ENCODE results near the gene FAM83C. TPM values are rescaled to one million over a fixed set of nuclear protein-coding genes. Genes with fewer than 3 reads are reported as not detected.

Gene FAM83C
- total and polyA plus RNA-seq, 8 donors = 6.5 TPM; not detected in 7

DNA sequence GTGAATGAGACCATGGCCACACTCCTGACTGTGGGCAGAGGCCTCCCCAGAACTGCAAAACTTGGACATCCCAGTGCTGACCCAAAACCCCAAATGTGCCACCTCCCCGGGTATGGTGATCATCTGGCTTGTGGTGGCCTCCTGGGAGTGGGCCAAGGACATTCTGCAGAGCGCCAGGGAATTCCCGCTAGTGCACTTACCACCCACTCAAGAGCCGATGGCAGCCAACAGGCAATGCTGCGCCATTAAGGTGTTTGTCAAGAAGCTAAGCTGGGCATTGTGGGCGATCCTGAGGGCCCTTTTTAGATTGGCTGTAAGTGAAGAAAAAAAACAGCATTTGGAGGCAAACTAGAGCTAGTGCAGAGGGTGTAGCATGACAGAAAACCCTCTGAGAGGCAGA, 56.3 kb downstream of the FAM83C start:
- no peaks in the 10 kb centered on the region for H3K4me1 ChIP-seq
- TF ChIP-seq EP300 (IDR thresholded peaks at IDR 0.05) (no peak), POLR2A (IDR thresholded peaks at IDR 0.05) (no peak), POLR2AphosphoS5 (IDR thresholded peaks at IDR 0.05) (no peak)
- TF ChIP-seq, protein P1, sequence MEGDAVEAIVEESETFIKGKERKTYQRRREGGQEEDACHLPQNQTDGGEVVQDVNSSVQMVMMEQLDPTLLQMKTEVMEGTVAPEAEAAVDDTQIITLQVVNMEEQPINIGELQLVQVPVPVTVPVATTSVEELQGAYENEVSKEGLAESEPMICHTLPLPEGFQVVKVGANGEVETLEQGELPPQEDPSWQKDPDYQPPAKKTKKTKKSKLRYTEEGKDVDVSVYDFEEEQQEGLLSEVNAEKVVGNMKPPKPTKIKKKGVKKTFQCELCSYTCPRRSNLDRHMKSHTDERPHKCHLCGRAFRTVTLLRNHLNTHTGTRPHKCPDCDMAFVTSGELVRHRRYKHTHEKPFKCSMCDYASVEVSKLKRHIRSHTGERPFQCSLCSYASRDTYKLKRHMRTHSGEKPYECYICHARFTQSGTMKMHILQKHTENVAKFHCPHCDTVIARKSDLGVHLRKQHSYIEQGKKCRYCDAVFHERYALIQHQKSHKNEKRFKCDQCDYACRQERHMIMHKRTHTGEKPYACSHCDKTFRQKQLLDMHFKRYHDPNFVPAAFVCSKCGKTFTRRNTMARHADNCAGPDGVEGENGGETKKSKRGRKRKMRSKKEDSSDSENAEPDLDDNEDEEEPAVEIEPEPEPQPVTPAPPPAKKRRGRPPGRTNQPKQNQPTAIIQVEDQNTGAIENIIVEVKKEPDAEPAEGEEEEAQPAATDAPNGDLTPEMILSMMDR (IDR thresholded peaks at IDR 0.05) = no peak
- no peak overlapping the region for H3K27ac ChIP-seq
- H3K36me3 ChIP-seq = peaks cover 0 to 29% (median 19%) of the 10 kb centered on the region in 4 donors
- H3K4me3 ChIP-seq = no peak overlapping the region
- DNase-seq = no peak
- H3K27me3 ChIP-seq = no peaks in the 10 kb centered on the region
- 87 to 96% (median 95%) methylated on average over 6 of the region's 6 CpGs for WGBS, 5 donors
- intact Hi-C loops (cut with DNase I; ENCODE audit: low total_unique reads) = no loop called here
- H3K9me3 ChIP-seq = no peaks in the 10 kb centered on the region

Other genes with a start within 250 kb of the FAM83C start
- 10 to 100 TPM; 26.3 to 89.0 (median 68.3) TPM for gene TRPC4AP, start 199.6 kb downstream of the FAM83C start, total RNA-seq
- gene TRPC4AP, start 199.6 kb downstream of the FAM83C start, polyA plus RNA-seq = 10 to 100 TPM; 26.2 to 37.4 (median 29.6) TPM
- gene EDEM2, start 145.1 kb downstream of the FAM83C start, total RNA-seq = 10 to 100 TPM in 4 of 5 donors, 1 to 10 TPM in 1; 8.4 to 55.8 (median 15.8) TPM
- 10 to 100 TPM in 1 of 3 donors, 1 to 10 TPM in 2; 7.9 to 11.6 (median 9.2) TPM for gene EDEM2, start 145.1 kb downstream of the FAM83C start, polyA plus RNA-seq
- gene PROCR, start 120.4 kb downstream of the FAM83C start, total RNA-seq = 10 to 100 TPM in 2 of 5 donors, 1 to 10 TPM in 3; 4.0 to 37.6 (median 7.8) TPM
- 10 to 100 TPM; 15.0 to 31.2 (median 27.6) TPM for gene PROCR, start 120.4 kb downstream of the FAM83C start, polyA plus RNA-seq
- gene MMP24, start 65.7 kb downstream of the FAM83C start, total RNA-seq = 1 to 10 TPM in 3 of 5 donors, not detected in 2; 1.5 to 6.2 (median 2.7) TPM
- gene MMP24, start 65.7 kb downstream of the FAM83C start, polyA plus RNA-seq = 1 to 10 TPM in 1 of 3 donors, under 1 TPM in 2; 0.15 to 1.7 (median 0.20) TPM
- 10 to 100 TPM; 16.2 to 70.7 (median 37.9) TPM for gene MMP24OS, start 14.3 kb downstream of the FAM83C start, total RNA-seq
- gene MMP24OS, start 14.3 kb downstream of the FAM83C start, polyA plus RNA-seq = 10 to 100 TPM; 27.3 to 82.4 (median 58.3) TPM
- 10 to 100 TPM; 16.3 to 99.5 (median 88.9) TPM for gene EIF6, start 7.7 kb downstream of the FAM83C start, total RNA-seq
- gene EIF6, start 7.7 kb downstream of the FAM83C start, polyA plus RNA-seq = 100 to 1,000 TPM; 123 to 163 (median 163) TPM
- gene UQCC1, start 119.5 kb upstream of the FAM83C start, total RNA-seq = 100 to 1,000 TPM in 1 of 5 donors, 10 to 100 TPM in 3, 1 to 10 TPM in 1; 9.3 to 194 (median 25.6) TPM
- 10 to 100 TPM; 13.9 to 27.7 (median 26.5) TPM for gene UQCC1, start 119.5 kb upstream of the FAM83C start, polyA plus RNA-seq
- gene GDF5, start 145.8 kb upstream of the FAM83C start, total RNA-seq = under 1 TPM in 2 of 5 donors, not detected in 3; 0.18 to 0.58 TPM
- under 1 TPM in 1 of 3 donors, not detected in 2; 0.33 TPM for gene GDF5, start 145.8 kb upstream of the FAM83C start, polyA plus RNA-seq
- gene CEP250, start 163.2 kb upstream of the FAM83C start, total RNA-seq = 10 to 100 TPM in 3 of 5 donors, 1 to 10 TPM in 2; 2.9 to 51.3 (median 19.3) TPM
- 1 to 10 TPM; 3.8 to 7.2 (median 6.6) TPM for gene CEP250, start 163.2 kb upstream of the FAM83C start, polyA plus RNA-seq
- gene C20orf173, start 237.2 kb upstream of the FAM83C start, total RNA-seq = not detected
- gene C20orf173, start 237.2 kb upstream of the FAM83C start, polyA plus RNA-seq = not detected
- gene ERGIC3, start 249.7 kb upstream of the FAM83C start, total RNA-seq = 100 to 1,000 TPM in 4 of 5 donors, 10 to 100 TPM in 1; 32.1 to 302 (median 241) TPM
- gene ERGIC3, start 249.7 kb upstream of the FAM83C start, polyA plus RNA-seq = 100 to 1,000 TPM; 194 to 227 (median 213) TPM